22Rv1 (cell line): ENCODE measurements around the gene GNG7.

Source experiments
- CTCF ChIP-seq: fragments of 450-650 bp; IDR thresholded peaks from 2 replicates; pipeline ENCODE4 v1.5.1; 2017; ENCODE audit warnings: mild to moderate bottlenecking
- ZFX ChIP-seq: fragments of 450-650 bp; IDR thresholded peaks from 2 replicates; pipeline ENCODE4 v1.6.1; 2017; ENCODE audit warnings: antibody characterized with exemption, borderline replicate concordance

GRCh38 chr19:2747349-2747748 is 44.9 kb upstream of the GNG7 start:
- TF ChIP-seq CTCF (no peak), ZFX (no peak)
